Heart left ventricle (tissue), 16 donors: ENCODE data around the gene YDJC. TPM values are rescaled to one million over a fixed set of nuclear protein-coding genes. Genes with fewer than 3 reads are reported as not detected.
"Not testable (repeated sequence)": the region's sequence is repeated elsewhere in the genome, so short reads cannot be mapped to it uniquely, and the experiment has no call there.

Experiments used
- ATAC-seq, 4 donors: fragments of 200-7000 bp; cut with Tn5 transposase; one replicate each; pipeline ENCODE4 v1.9.1; 2020 to 2022; ENCODE audit warnings: moderate library complexity in 4 of 4, mild to moderate bottlenecking in 3 of 4, moderate number of reproducible peaks in 1 of 4
- DNase-seq, 5 donors: peaks; one replicate each; pipeline ENCODE4 v3.0.0-alpha.2; 2020
- H3K27ac ChIP-seq, 12 donors: fragments of 200-600 bp; sonication (generic) in 4 of 12; one replicate each; pipeline versions ENCODE4 v1.5.0 to v1.8.0; 2016 to 2022; ENCODE audit warnings: mild to moderate bottlenecking in 2 of 12
- H3K27me3 ChIP-seq, 9 donors: fragments of 200-600 bp; sonication (generic) in 2 of 9; one replicate each; pipeline versions ENCODE4 v1.5.1 to v1.8.0; 2016 to 2022; ENCODE audit warnings: mild to moderate bottlenecking in 3 of 9
- H3K36me3 ChIP-seq, 9 donors: fragments of 200-600 bp; sonication (generic) in 2 of 9; one replicate each; pipeline versions ENCODE4 v1.5.0 to v1.8.0; 2018 to 2022; ENCODE audit warnings: mild to moderate bottlenecking in 2 of 9
- H3K4me1 ChIP-seq, 12 donors: fragments of 200-600 bp; sonication (generic) in 4 of 12; one replicate each; pipeline versions ENCODE4 v1.5.0 to v1.8.0; 2016 to 2022; ENCODE audit warnings: mild to moderate bottlenecking in 3 of 12
- H3K4me3 ChIP-seq, 12 donors: fragments of 200-600 bp; sonication (generic) in 4 of 12; one replicate each; pipeline versions ENCODE4 v1.5.0 to v1.8.0; 2017 to 2022; ENCODE audit warnings: mild to moderate bottlenecking in 9 of 12, moderate library complexity in 4 of 12
- H3K9me3 ChIP-seq, 12 donors: fragments of 200-600 bp; sonication (generic) in 4 of 12; one replicate each; pipeline versions ENCODE4 v1.5.0 to v1.8.0; 2016 to 2022; ENCODE audit warnings: mild to moderate bottlenecking in 1 of 12
- CTCF ChIP-seq, 12 donors: fragments of 200-600 bp; sonication (generic) in 4 of 12; IDR thresholded peaks; one replicate each; pipeline versions ENCODE4 v1.5.0 to v1.8.0; 2018 to 2022; ENCODE audit warnings: antibody characterized with exemption in 12 of 12, mild to moderate bottlenecking in 5 of 12
- POLR2A ChIP-seq, 2 donors: fragments of 450-650 bp; IDR thresholded peaks; one replicate each; pipeline ENCODE4 v1.6.1; 2017; ENCODE audit warnings: antibody characterized with exemption in 2 of 2, mild to moderate bottlenecking in 2 of 2, moderate library complexity in 2 of 2
- WGBS, 4 donors: extraction: QIAGEN DNeasy Blood & Tissue Kit in 2 of 4; methylation state at CpG; one replicate each; pipeline versions ENCODE4 v1.1.5 to v1.1.7; 2013 to 2018; 5-methylcytosine and 5-hydroxymethylcytosine counted together
- intact Hi-C, 10 donors: fragments of 100-400 bp; cut with DNase I; formaldehyde crosslinking; loops; one replicate each; pipeline versions ENCODE4 v1.11.1 to v1.14.2; 2022
- polyA plus RNA-seq, 2 donors: library from polyadenylated mRNA; stranded (reverse); fragments of 200-250 nt; gene quantifications; one replicate each; pipeline ENCODE4 v1.2.3, GENCODE V29; 2013
- total RNA-seq, 9 donors: library from RNA; depleted of rRNA in 2 of 9; stranded (reverse); fragments of >200 nt in 2 of 9; fragmentation: NEBNext Ultra II Directional in 3 of 9; extraction: Animal tissue kit (Norgen Biotek cat#: 25700) in 3 of 9; gene quantifications; one replicate each; pipeline versions ENCODE4 v1.1.0 to v1.2.4, GENCODE V29; 2016 to 2023
- donor health status: ischemic (EF 13 %, LVEDD 7.1; RV severe dilation, severe dysfunction).
- donor health status: healthy with polysubstance abuse.
- donor health status: DM: no; HTN: yes; CAD: no.
- donor health status: DM: no; HTN: no; CAD: no.
- donor health status: ischemic (EF 25% LVEDD 6.9; RV normal size, moderate dysfunction).
- donor health status: ischemic (EF 25% LVEDD 5.7; RV mildly dilated, moderate dysfunction).
- donor health status: healthy.
- donor health status: DM: yes; HTN: yes; CAD: no.
- donor health status: ischemic (EF 35%, LVEDD 5.7; RV mildly dilated, moderate dysfunction).
- donor health status: nonischemic (EF 11% LVEDD 7.7; RV severe dilation, severe dysfunction).
- donor health status: DM: yes; HTN: yes; CAD: no.
- donor health status: PGD.
- donor health status: ischemic (EF 29% LVEDD 5.4; RV normal size, mild dysfunction).
- donor health status: nonischemic (EF 23%, LVEDD 6.1; RV moderate dilation, normal function).

YDJC gene
- total and polyA plus RNA-seq, 11 donors, result 3.0 to 19.8 (median 5.5) TPM

GRCh38 chr22:21646608-21647590, 17.1 kb upstream of the YDJC start:
- Histone ChIP-seq H3K36me3 (peaks cover 0 to 38% (median 8%) of the 10 kb centered on the region in 9 donors), H3K9me3 (no peaks in the 10 kb centered on the region), H3K4me1 (peaks cover 0 to 34% (median 21%) of the 10 kb centered on the region in 12 donors), H3K27me3 (no peaks in the 10 kb centered on the region), H3K27ac (no peak overlapping the region), H3K4me3 (no peak overlapping the region)
- 43 to 50% (median 47%) methylated on average over 12 to 14 of the region's 14 CpGs for WGBS, 4 donors
- DNase-seq (peak; percentile 69 to 78 (median 74)), ATAC-seq (peak in 3 of 4 donors; percentile 13 to 41 (median 19))
- TF ChIP-seq CTCF (IDR thresholded peaks at IDR 0.05) (peak; percentile 77 to 90 (median 84)), POLR2A (IDR thresholded peaks at IDR 0.05) (no peak)
- intact Hi-C loops, result no loop called here

- Histone ChIP-seq H3K4me1 (peaks cover 0 to 31% (median 14%) of the 10 kb centered on the region in 12 donors), H3K36me3 (peaks cover 0 to 38% (median 8%) of the 10 kb centered on the region in 9 donors)
- H3K4me3 ChIP-seq, H3K27ac ChIP-seq, H3K27me3 ChIP-seq, ATAC-seq, intact Hi-C loops, H3K9me3 ChIP-seq, DNase-seq: not testable (repeated sequence)
- 93 to 95% (median 94%) methylated on average over 6 of the region's 6 CpGs for whole genome bisulfite sequencing, 4 donors
These were observed 15.7 kb upstream of the YDJC start for GRCh38 chr22:21645513-21645912.

GRCh38 chr22:21643533-21644357, 13.9 kb upstream of the YDJC start:
- DNase-seq (no peak), ATAC-seq (no peak)
- Histone ChIP-seq H3K36me3 (peaks cover 0 to 24% (median 8%) of the 10 kb centered on the region in 9 donors), H3K9me3 (no peaks in the 10 kb centered on the region), H3K4me1 (peaks cover 0 to 31% (median 14%) of the 10 kb centered on the region in 12 donors), H3K27me3 (no peaks in the 10 kb centered on the region), H3K4me3 (peak overlapping the region in 3 of 12 donors; percentile 48 to 83 (median 79)), H3K27ac (no peak overlapping the region)
- TF ChIP-seq POLR2A (IDR thresholded peaks at IDR 0.05), result no peak
- no peak for TF ChIP-seq CTCF (IDR thresholded peaks at IDR 0.05)
- intact Hi-C loops, result no loop called here
- 89 to 91% (median 91%) methylated on average over 15 to 22 of the region's 22 CpGs for WGBS, 4 donors

GRCh38 chr22:21642584-21643448, 13.0 kb upstream of the YDJC start:
- ATAC-seq (peak in 1 of 4 donors; percentile 11), DNase-seq (peak in 2 of 5 donors; percentile 49 to 72)
- intact Hi-C loops, result no loop called here
- Histone ChIP-seq H3K4me1 (peaks cover 0 to 31% (median 14%) of the 10 kb centered on the region in 12 donors), H3K4me3 (peak overlapping the region; percentile 44 to 87 (median 74)), H3K27me3 (no peaks in the 10 kb centered on the region), H3K27ac (peak overlapping the region in 8 of 12 donors; percentile 60 to 76 (median 64)), H3K9me3 (no peaks in the 10 kb centered on the region), H3K36me3 (peaks cover 0 to 22% (median 8%) of the 10 kb centered on the region in 9 donors)
- peak in 8 of 12 donors; percentile 27 to 59 (median 48) for TF ChIP-seq CTCF (IDR thresholded peaks at IDR 0.05)
- TF ChIP-seq POLR2A (IDR thresholded peaks at IDR 0.05), result peak in 1 of 2 donors; percentile 11
- 1 to 3% (median 2%) methylated on average over 32 to 56 of the region's 56 CpGs for WGBS, 4 donors
